A549 (cell line): Measurements from ENCODE around the gene CCL4. TPM values are rescaled to one million over a fixed set of nuclear protein-coding genes. Genes with fewer than 3 reads are reported as not detected.

Experiments
- ATAC-seq, 2 experiments: fragments of 200-7000 bp in 1 of 2; fragments of >200 bp in 1 of 2; cut with Nextera tagmentation in 1 of 2; cut with Tn5 transposase in 1 of 2; 3 replicates each; pipeline versions ENCODE4 v1.8.0 to v1.9.1; 2018 to 2020; ENCODE audit warnings: mild to moderate bottlenecking in 1 of 2, moderate library complexity in 1 of 2
- CTCF ChIA-PET: fragments of 300-600 bp; sonication (Branson Sonifier 250); formaldehyde crosslinking; extraction: SDS; loops from one replicate; lab custom pipeline; 2021; ENCODE audit warnings: antibody characterized with exemption, inconsistent platforms; lab: Yijun Ruan, JAX
- POLR2A ChIA-PET: fragments of 350-600 bp; formaldehyde crosslinking; extraction: SDS; loops from one replicate; lab custom pipeline; 2021; ENCODE audit warnings: antibody characterized with exemption, inconsistent platforms; lab: Yijun Ruan, JAX
- DNase-seq, 2 experiments: peaks; one replicate each; pipeline versions ENCODE4 v3.0.0 to v3.0.0-alpha.2; 2011 to 2016; ENCODE audit warnings: low read depth in 1 of 2, low spot score in 1 of 2
- FAIRE-seq: peaks from 2 replicates; lab custom pipeline; 2011; peaks lifted over from hg19 to GRCh38; lab: Jason Lieb, UNC
- H3K27ac ChIP-seq, 2 experiments: fragments of >200 bp; sonication (Bioruptor Twin); formaldehyde crosslinking; 3 replicates each; pipeline ENCODE4 v1.5.1; 2016 to 2017
- H3K4me1 ChIP-seq: fragments of >200 bp; sonication (Bioruptor Twin); formaldehyde crosslinking; 3 replicates; pipeline ENCODE4 v1.6.1; 2016
- H3K4me2 ChIP-seq: fragments of >200 bp; sonication (Bioruptor Twin); formaldehyde crosslinking; 3 replicates; pipeline ENCODE4 v1.6.1; 2016
- H3K4me3 ChIP-seq: fragments of >200 bp; sonication (Bioruptor Twin); formaldehyde crosslinking; 3 replicates; pipeline ENCODE4 v1.5.1; 2016
- H3K9me3 ChIP-seq: fragments of >200 bp; sonication (Bioruptor Twin); formaldehyde crosslinking; 3 replicates; pipeline ENCODE4 v1.6.1; 2016
- BHLHE40 ChIP-seq: IDR thresholded peaks from 2 replicates; pipeline ENCODE4 v1.6.1; 2012; ENCODE audit warnings: low read depth, low read length, inconsistent platforms
- CBX2 ChIP-seq: fragments of 200-600 bp; sonication (generic); IDR thresholded peaks from 2 replicates; pipeline ENCODE4 v1.6.1; 2016; ENCODE audit warnings: low read depth, mild to moderate bottlenecking, borderline replicate concordance
- CBX8 ChIP-seq: fragments of 200-600 bp; sonication (generic); IDR thresholded peaks from 2 replicates; pipeline ENCODE4 v1.6.1; 2016
- CEBPB ChIP-seq, 2 experiments: fragments of >200 bp in 1 of 2; sonication (Bioruptor Twin) in 1 of 2; formaldehyde crosslinking in 1 of 2; IDR thresholded peaks; 2 replicates each; pipeline ENCODE4 v1.6.1; 2012 to 2016
- CHD2 ChIP-seq: fragments of 150-350 bp; IDR thresholded peaks from 2 replicates; pipeline ENCODE4 v1.6.1; 2014; ENCODE audit warnings: low read length; ENCODE audit not compliant: partially characterized antibody
- E2F6 ChIP-seq: IDR thresholded peaks from 2 replicates; pipeline ENCODE4 v1.6.1; 2012; ENCODE audit warnings: low read depth, borderline replicate concordance
- EHF ChIP-seq: fragments of 250-450 bp; sonication (Bioruptor Pico); IDR thresholded peaks from 2 replicates; pipeline ENCODE4 v1.5.0; 2020; ENCODE audit warnings: mild to moderate bottlenecking
- FOSL2 ChIP-seq, 2 experiments: fragments of 450-650 bp in 1 of 2; fragments of >200 bp in 1 of 2; sonication (Bioruptor Twin) in 1 of 2; formaldehyde crosslinking; IDR thresholded peaks; 2 replicates each; pipeline versions ENCODE4 v1.5.0 to v1.6.1; 2016 to 2020; ENCODE audit warnings: mild to moderate bottlenecking in 1 of 2, moderate library complexity in 1 of 2
- FOXS1 ChIP-seq: fragments of 250-450 bp; sonication (Bioruptor Pico); IDR thresholded peaks from 2 replicates; pipeline ENCODE4 v1.5.0; 2020; ENCODE audit warnings: mild to moderate bottlenecking, moderate library complexity
- GATA3 ChIP-seq: IDR thresholded peaks from 2 replicates; pipeline ENCODE4 v1.6.1; 2012; ENCODE audit warnings: borderline replicate concordance
- HES2 ChIP-seq: fragments of >200 bp; sonication (Bioruptor Twin); formaldehyde crosslinking; IDR thresholded peaks from 2 replicates; pipeline ENCODE4 v1.6.1; 2016
- HMGXB4 ChIP-seq: fragments of 250-450 bp; sonication (Bioruptor Pico); IDR thresholded peaks from 2 replicates; pipeline ENCODE4 v1.5.0; 2021; ENCODE audit warnings: mild to moderate bottlenecking, moderate library complexity, borderline replicate concordance
- HOXA7 ChIP-seq: fragments of 250-450 bp; sonication (Bioruptor Pico); IDR thresholded peaks from 2 replicates; pipeline ENCODE4 v1.5.0; 2020; ENCODE audit warnings: mild to moderate bottlenecking, moderate library complexity
- HOXB13 ChIP-seq: fragments of 250-450 bp; sonication (Bioruptor Pico); IDR thresholded peaks from 2 replicates; pipeline ENCODE4 v1.5.0; 2020; ENCODE audit warnings: low read depth, mild to moderate bottlenecking, moderate library complexity
- HOXB5 ChIP-seq: fragments of 250-450 bp; sonication (Bioruptor Pico); IDR thresholded peaks from 2 replicates; pipeline ENCODE4 v1.5.0; 2020; ENCODE audit warnings: mild to moderate bottlenecking, moderate library complexity
- JUN ChIP-seq, 2 experiments: fragments of >200 bp; sonication (Bioruptor Twin); formaldehyde crosslinking; IDR thresholded peaks; 2 replicates in 1 of 2; 3 replicates in 1 of 2; pipeline ENCODE4 v1.6.1; 2016 to 2017
- KDM5A ChIP-seq: fragments of 200-600 bp; sonication (generic); IDR thresholded peaks from 2 replicates; pipeline ENCODE4 v1.6.1; 2016; ENCODE audit warnings: antibody characterized with exemption, mild to moderate bottlenecking
- NFE2L2 ChIP-seq: fragments of 150-350 bp; conservative IDR thresholded peaks from 2 replicates; pipeline ENCODE4 v1.6.1; 2014; ENCODE audit warnings: low read length
- NR3C1 ChIP-seq: fragments of >200 bp; sonication (Bioruptor Twin); formaldehyde crosslinking; IDR thresholded peaks from 3 replicates; pipeline ENCODE4 v1.6.1; 2017
- RCOR1 ChIP-seq: fragments of 150-350 bp; IDR thresholded peaks from 2 replicates; pipeline ENCODE4 v1.6.1; 2014; ENCODE audit warnings: antibody characterized with exemption, low read length, low read depth
- RNF2 ChIP-seq: fragments of 200-600 bp; sonication (generic); IDR thresholded peaks from 2 replicates; pipeline ENCODE4 v1.6.1; 2016; ENCODE audit warnings: low read depth, mild to moderate bottlenecking, antibody characterized with exemption, moderate library complexity, borderline replicate concordance
- ZC3H11A ChIP-seq: fragments of 450-650 bp; IDR thresholded peaks from 2 replicates; pipeline ENCODE4 v1.6.1; 2014; ENCODE audit warnings: antibody characterized with exemption, mild to moderate bottlenecking
- ZSCAN20 ChIP-seq: fragments of 250-450 bp; sonication (Bioruptor Pico); IDR thresholded peaks from 2 replicates; pipeline ENCODE4 v1.8.0; 2022; ENCODE audit warnings: mild to moderate bottlenecking, moderate library complexity
- WGBS: methylation state at CpG from one replicate; pipeline ENCODE4 v1.1.6; 2017; ENCODE audit errors: missing lambda C conversion rate; 5-methylcytosine and 5-hydroxymethylcytosine counted together
- polyA plus RNA-seq, 4 experiments: library from polyadenylated mRNA; depleted of rRNA in 3 of 4; stranded (reverse); fragments of >200 nt; fragmentation: RNase III in 1 of 4; extraction: RNeasy Plus Mini Kit Qiagen cat#74134 plus additional on column Dnase treatment in 1 of 4; gene quantifications; 2 replicates in 3 of 4; 3 replicates in 1 of 4; pipeline ENCODE4 v1.2.3, GENCODE V29; 2011 to 2017
- TF ChIP-seq, protein P1 (sequence below): IDR thresholded peaks from 2 replicates; pipeline ENCODE4 v1.6.1; 2012
- TF ChIP-seq, protein P2 (sequence below): IDR thresholded peaks from 2 replicates; pipeline ENCODE4 v1.6.1; 2012
- TF ChIP-seq, protein P3 (sequence below): fragments of >200 bp; sonication (Bioruptor Twin); formaldehyde crosslinking; IDR thresholded peaks from 3 replicates; pipeline ENCODE4 v1.5.1; 2016

The CCL4 gene
- polyA plus RNA-seq, 2 of the 4 experiments (the other 2 are of a cell fraction): not detected

GRCh38 chr17:36055921-36056520 lies 47.6 kb upstream of the CCL4 start (continued):
- TF ChIP-seq E2F6 (no peak), HOXB5 (CRISPR knock-in tag) (no peak), CHD2 (no peak), ZC3H11A (no peak)
- TF ChIP-seq, all 56 proteins: peak for 0

DNA sequence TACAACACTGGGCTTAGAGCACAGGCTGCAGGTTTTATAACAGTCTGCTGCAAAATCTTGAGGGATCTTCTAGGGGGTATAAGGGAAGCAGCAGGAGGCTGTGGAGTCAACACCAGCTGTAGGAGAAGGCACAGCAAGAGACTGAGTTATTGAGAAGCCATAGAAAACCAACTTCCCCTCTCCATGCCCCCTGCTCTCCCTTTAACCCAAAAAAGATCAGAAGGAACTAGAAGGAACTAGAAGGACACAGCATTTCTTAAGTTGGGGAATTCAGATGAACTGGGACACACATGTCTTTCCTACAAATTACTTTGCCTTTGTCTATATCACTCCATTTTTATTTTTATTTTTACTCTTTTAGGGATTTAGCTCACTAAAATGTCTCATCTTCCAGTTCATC lies 45.7 kb upstream of the CCL4 start:
- Histone ChIP-seq H3K9me3 (no peaks in the 10 kb centered on the region), H3K4me2 (no peak overlapping the region), H3K27ac (no peak overlapping the region), H3K4me1 (no peaks in the 10 kb centered on the region), H3K4me3 (no peak overlapping the region)
- ChIA-PET POLR2A (no interaction called here), CTCF (interaction anchor here (1.3 to 1.8 kb wide), 3 partner anchors 15 to 91 kb away, joined by 4 to 6 read pairs (median 6); no protein-coding TSS in a partner anchor)
- TF ChIP-seq CBX2 (no peak), FOSL2 (IDR thresholded peaks at IDR 0.05) (no peak), FOSL2 (CRISPR knock-in tag; IDR thresholded peaks at IDR 0.05) (no peak), GATA3 (no peak), CBX8 (no peak), ZSCAN20 (no peak), RNF2 (no peak), FOXS1 (CRISPR knock-in tag) (no peak), HOXA7 (CRISPR knock-in tag) (no peak), EHF (CRISPR knock-in tag) (no peak), NFE2L2 (no peak)
- TF ChIP-seq, protein P1, sequence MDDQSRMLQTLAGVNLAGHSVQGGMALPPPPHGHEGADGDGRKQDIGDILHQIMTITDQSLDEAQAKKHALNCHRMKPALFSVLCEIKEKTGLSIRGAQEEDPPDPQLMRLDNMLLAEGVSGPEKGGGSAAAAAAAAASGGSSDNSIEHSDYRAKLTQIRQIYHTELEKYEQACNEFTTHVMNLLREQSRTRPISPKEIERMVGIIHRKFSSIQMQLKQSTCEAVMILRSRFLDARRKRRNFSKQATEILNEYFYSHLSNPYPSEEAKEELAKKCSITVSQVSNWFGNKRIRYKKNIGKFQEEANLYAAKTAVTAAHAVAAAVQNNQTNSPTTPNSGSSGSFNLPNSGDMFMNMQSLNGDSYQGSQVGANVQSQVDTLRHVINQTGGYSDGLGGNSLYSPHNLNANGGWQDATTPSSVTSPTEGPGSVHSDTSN: no peak
- no peak for FAIRE-seq
- no peak for DNase-seq
- ATAC-seq: no peak

GRCh38 chr17:36059406-36059805 lies 44.2 kb upstream of the CCL4 start:
- POLR2A ChIA-PET: no interaction called here
- Histone ChIP-seq H3K4me2 (no peak overlapping the region), H3K9me3 (no peaks in the 10 kb centered on the region), H3K4me1 (no peaks in the 10 kb centered on the region), H3K27ac (no peak overlapping the region), H3K4me3 (no peak overlapping the region)
- DNase-seq (no peak), FAIRE-seq (no peak), ATAC-seq (no peak)
- TF ChIP-seq BHLHE40 (no peak), RCOR1 (no peak), HOXB13 (no peak), CHD2 (no peak), E2F6 (no peak), HOXA7 (CRISPR knock-in tag) (no peak), NR3C1 (no peak), HES2 (no peak), ZSCAN20 (no peak), HMGXB4 (CRISPR knock-in tag) (no peak), EHF (CRISPR knock-in tag) (no peak), CEBPB (IDR thresholded peaks at IDR 0.05) (no peak), KDM5A (no peak), JUN (IDR thresholded peaks at IDR 0.05) (no peak)
- TF ChIP-seq, protein P2, sequence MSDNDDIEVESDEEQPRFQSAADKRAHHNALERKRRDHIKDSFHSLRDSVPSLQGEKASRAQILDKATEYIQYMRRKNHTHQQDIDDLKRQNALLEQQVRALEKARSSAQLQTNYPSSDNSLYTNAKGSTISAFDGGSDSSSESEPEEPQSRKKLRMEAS: no peak
- TF ChIP-seq, protein P1: no peak
- TF ChIP-seq, protein P3, sequence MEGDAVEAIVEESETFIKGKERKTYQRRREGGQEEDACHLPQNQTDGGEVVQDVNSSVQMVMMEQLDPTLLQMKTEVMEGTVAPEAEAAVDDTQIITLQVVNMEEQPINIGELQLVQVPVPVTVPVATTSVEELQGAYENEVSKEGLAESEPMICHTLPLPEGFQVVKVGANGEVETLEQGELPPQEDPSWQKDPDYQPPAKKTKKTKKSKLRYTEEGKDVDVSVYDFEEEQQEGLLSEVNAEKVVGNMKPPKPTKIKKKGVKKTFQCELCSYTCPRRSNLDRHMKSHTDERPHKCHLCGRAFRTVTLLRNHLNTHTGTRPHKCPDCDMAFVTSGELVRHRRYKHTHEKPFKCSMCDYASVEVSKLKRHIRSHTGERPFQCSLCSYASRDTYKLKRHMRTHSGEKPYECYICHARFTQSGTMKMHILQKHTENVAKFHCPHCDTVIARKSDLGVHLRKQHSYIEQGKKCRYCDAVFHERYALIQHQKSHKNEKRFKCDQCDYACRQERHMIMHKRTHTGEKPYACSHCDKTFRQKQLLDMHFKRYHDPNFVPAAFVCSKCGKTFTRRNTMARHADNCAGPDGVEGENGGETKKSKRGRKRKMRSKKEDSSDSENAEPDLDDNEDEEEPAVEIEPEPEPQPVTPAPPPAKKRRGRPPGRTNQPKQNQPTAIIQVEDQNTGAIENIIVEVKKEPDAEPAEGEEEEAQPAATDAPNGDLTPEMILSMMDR: no peak
- 26% methylated on average over 7 of the region's 7 CpGs for WGBS
- CTCF ChIA-PET: interaction anchor here (1.6 kb wide), 1 partner anchor 13 kb away, joined by 4 read pairs; no protein-coding TSS in a partner anchor
